Measurements from ENCODE around the gene SDCCAG8.

GRCh38 chr1:243268751-243269460 lies 13.1 kb downstream of the SDCCAG8 start:
- TF ChIP-seq CTCF (IDR thresholded peaks at IDR 0.05; ENCODE audit: insufficient read depth, low read depth, low read length): no peak
- no peak for TF ChIP-seq EZH2 (IDR thresholded peaks at IDR 0.05; ENCODE audit: insufficient read depth, low read length)

Measured in astrocyte (in vitro differentiated cells and primary cell).